Measurements from ENCODE around the gene COL18A1.

The COL18A1 gene

GRCh38 chr21:45513003-45513717, 108.2 kb downstream of the COL18A1 start:
- TF ChIP-seq CTCF (IDR thresholded peaks at IDR 0.05; ENCODE audit: extremely low read depth, insufficient read depth, missing control alignments) = no peak
- DNase-seq (ENCODE audit: low spot score) = no peak
- in situ Hi-C loops (cut with MboI; ENCODE audit: low pct_unique_long_range_greater_than_20kb, low sequenced_read_pairs, unreplicated experiment) = no loop called here

GRCh38 chr21:45513741-45514310, 108.9 kb downstream of the COL18A1 start:
- TF ChIP-seq CTCF (IDR thresholded peaks at IDR 0.05; ENCODE audit: extremely low read depth, insufficient read depth, missing control alignments) = no peak
- in situ Hi-C loops (cut with MboI; ENCODE audit: low pct_unique_long_range_greater_than_20kb, low sequenced_read_pairs, unreplicated experiment) = no loop called here

GRCh38 chr21:45514311-45515021, 109.5 kb downstream of the COL18A1 start:
- no peak for TF ChIP-seq CTCF (IDR thresholded peaks at IDR 0.05; ENCODE audit: extremely low read depth, insufficient read depth, missing control alignments)
- in situ Hi-C loops (cut with MboI; ENCODE audit: low pct_unique_long_range_greater_than_20kb, low sequenced_read_pairs, unreplicated experiment) = no loop called here
- DNase-seq (ENCODE audit: low spot score) = no peak

More at GRCh38 chr21:45513741-45514310, 108.9 kb downstream of the COL18A1 start:
- no peak for DNase-seq (ENCODE audit: low spot score)

- no peak for TF ChIP-seq CTCF (IDR thresholded peaks at IDR 0.05; ENCODE audit: extremely low read depth, insufficient read depth, missing control alignments)
- DNase-seq (ENCODE audit: low spot score) = no peak
- in situ Hi-C loops (cut with MboI; ENCODE audit: low pct_unique_long_range_greater_than_20kb, low sequenced_read_pairs, unreplicated experiment) = no loop called here
Measured at GRCh38 chr21:45515241-45516061, 110.5 kb downstream of the COL18A1 start.

GRCh38 chr21:45516071-45516670, 111.2 kb downstream of the COL18A1 start:
- in situ Hi-C loops (cut with MboI; ENCODE audit: low pct_unique_long_range_greater_than_20kb, low sequenced_read_pairs, unreplicated experiment) = no loop called here
- no peak for TF ChIP-seq CTCF (IDR thresholded peaks at IDR 0.05; ENCODE audit: extremely low read depth, insufficient read depth, missing control alignments)
- DNase-seq (ENCODE audit: low spot score) = no peak

- TF ChIP-seq CTCF (IDR thresholded peaks at IDR 0.05; ENCODE audit: extremely low read depth, insufficient read depth, missing control alignments) = no peak
- DNase-seq (ENCODE audit: low spot score) = no peak
- in situ Hi-C loops (cut with MboI; ENCODE audit: low pct_unique_long_range_greater_than_20kb, low sequenced_read_pairs, unreplicated experiment) = no loop called here
Measured at GRCh38 chr21:45516671-45517151, 111.7 kb downstream of the COL18A1 start.
